Activated naive CD8-positive, alpha-beta T cell treated with anti-CD3 and anti-CD28 coated beads, Interleukin-2, amount 10 ng/mL, durations not matched to agents 7 days and 5 days (primary cell): Measurements from ENCODE around the gene PRR29. TPM values are rescaled to one million over a fixed set of nuclear protein-coding genes. Genes with fewer than 3 reads are reported as not detected.
A peak's percentile ranks its signal among the peaks of the same experiment; 100 is the strongest.

Experiments used
- ATAC-seq: fragments of 150-1000 bp; cut with Tn5 transposase; one replicate; pipeline ENCODE4 v1.10.0; 2021; ENCODE audit warnings: low read depth, moderate library complexity
- POLR2A ChIA-PET: fragments of 350-600 bp; sonication (Branson Sonifier 250); formaldehyde crosslinking; loops from one replicate; lab custom pipeline; 2021; ENCODE audit warnings: antibody characterized with exemption; lab: Charles Lee
- DNase-seq: peaks from one replicate; pipeline ENCODE4 v3.0.0; 2021
- H3K27ac Mint-ChIP-seq: one replicate; pipeline ENCODE4 v1.8.0; 2022; ENCODE audit warnings: mild to moderate bottlenecking, mixed read lengths
- H3K27me3 Mint-ChIP-seq: one replicate; pipeline ENCODE4 v1.8.0; 2022; ENCODE audit warnings: mild to moderate bottlenecking, moderate library complexity, mixed read lengths
- H3K36me3 Mint-ChIP-seq: one replicate; pipeline ENCODE4 v1.8.0; 2021; ENCODE audit warnings: mild to moderate bottlenecking, mixed read lengths
- H3K4me1 Mint-ChIP-seq: one replicate; pipeline ENCODE4 v1.8.0; 2021; ENCODE audit warnings: mixed read lengths
- H3K4me3 Mint-ChIP-seq: one replicate; pipeline ENCODE4 v1.8.0; 2022; ENCODE audit warnings: mild to moderate bottlenecking, moderate library complexity, mixed read lengths
- H3K9me3 Mint-ChIP-seq: one replicate; pipeline ENCODE4 v1.8.0; 2021; ENCODE audit warnings: mixed read lengths
- total RNA-seq, 2 experiments: library from RNA; stranded (reverse); gene quantifications; one replicate each; pipeline ENCODE4 v1.2.3, GENCODE V29; 2021

Gene PRR29
- 1 to 10 TPM in 1 of 2 experiments, under 1 TPM in 1; 1.00 to 1.4 TPM for total RNA-seq

- Mint-ChIP-seq H3K9me3 (no peaks in the 10 kb centered on the region), H3K4me3 (peak within 1 kb of the TSS; percentile 93), H3K27ac (peak within 1 kb of the TSS; percentile 82), H3K4me1 (peaks cover 16% of the 10 kb centered on the region), H3K27me3 (peaks cover 19% of the 10 kb centered on the region), H3K36me3 (no peaks in the 10 kb centered on the region)
- ATAC-seq (peak; percentile 74), DNase-seq (peak; percentile 87)
- POLR2A ChIA-PET, result interaction anchor here (0.9 to 2.6 kb wide), 4 partner anchors 19 to 148 kb away, joined by 3 to 15 read pairs (median 9); partner anchors contain the start of gene ICAM2
Observed at GRCh38 chr17:63998050-63998720, at the start of gene PRR29. TSS of gene PRR29 (plus strand) at chr17:63998351. CDS start at chr17:63998365, 14 bp downstream.

GRCh38 chr17:63948521-63948920, 49.6 kb upstream of the PRR29 start:
- H3K9me3 Mint-ChIP-seq, result no peaks in the 10 kb centered on the region
- DNase-seq (no peak), ATAC-seq (no peak)
- H3K27ac Mint-ChIP-seq, result no peak overlapping the region
- POLR2A ChIA-PET, result interaction anchor here (1.0 kb wide), 1 partner anchor 51 kb away, joined by 4 read pairs; no protein-coding TSS in a partner anchor
- H3K36me3 Mint-ChIP-seq, result no peaks in the 10 kb centered on the region
- H3K4me1 Mint-ChIP-seq, result peaks cover 7% of the 10 kb centered on the region
- H3K4me3 Mint-ChIP-seq, result no peak overlapping the region
- peaks cover 8% of the 10 kb centered on the region for H3K27me3 Mint-ChIP-seq

- no peaks in the 10 kb centered on the region for H3K36me3 Mint-ChIP-seq
Observed at GRCh38 chr17:63949576-63950250, 48.4 kb upstream of the PRR29 start.

GRCh38 chr17:63950940-63951907, 46.9 kb upstream of the PRR29 start:
- POLR2A ChIA-PET, result interaction anchor here (1.3 kb wide), 1 partner anchor 19 kb away, joined by 4 read pairs; the partner anchor contains the start of gene CD79B
- peaks cover 14% of the 10 kb centered on the region for H3K4me1 Mint-ChIP-seq
- ATAC-seq, result no peak

More at GRCh38 chr17:63949576-63950250, 48.4 kb upstream of the PRR29 start:
- H3K27ac Mint-ChIP-seq, result no peak overlapping the region
- ATAC-seq (no peak), DNase-seq (no peak)
- POLR2A ChIA-PET, result interaction anchor here (1.0 to 1.3 kb wide), 2 partner anchors 18 to 50 kb away, joined by 4 read pairs; partner anchors contain the start of gene CD79B
- H3K9me3 Mint-ChIP-seq, result no peaks in the 10 kb centered on the region
- peaks cover 16% of the 10 kb centered on the region for H3K4me1 Mint-ChIP-seq
- H3K27me3 Mint-ChIP-seq, result peaks cover 2% of the 10 kb centered on the region
- no peak overlapping the region for H3K4me3 Mint-ChIP-seq

DNA sequence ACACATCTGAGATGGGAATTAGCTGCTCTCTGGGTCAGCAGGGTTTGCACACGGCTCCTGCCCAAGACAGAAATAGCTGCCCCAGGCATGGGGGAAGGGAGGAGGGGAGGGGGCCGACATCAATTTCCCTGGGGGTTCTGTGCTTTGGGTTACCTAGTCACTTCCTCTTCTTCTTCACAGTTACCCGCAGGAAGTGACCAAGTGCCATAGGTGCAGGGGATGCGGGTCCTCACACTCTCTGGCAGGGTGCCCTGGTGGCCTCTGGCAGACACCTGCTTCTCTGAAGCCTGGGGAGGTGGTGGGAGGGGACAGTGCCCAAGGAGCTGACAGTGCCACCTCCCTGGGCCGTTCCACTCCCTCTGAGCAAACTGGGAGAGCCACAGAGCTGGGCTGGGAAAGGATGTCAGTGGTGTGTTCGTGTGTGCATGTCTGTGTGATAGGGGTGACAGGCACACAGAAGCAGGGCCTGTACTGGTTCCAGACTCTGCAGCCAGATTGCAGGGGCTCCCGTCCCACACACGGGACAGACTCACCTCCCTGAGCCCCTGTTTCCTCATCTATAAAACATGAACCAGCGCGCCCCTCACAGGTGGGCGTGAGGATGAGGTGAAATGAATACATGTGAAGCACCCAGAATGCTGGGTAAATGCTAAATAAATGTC, 43.6 kb upstream of the PRR29 start:
- Mint-ChIP-seq H3K27me3 (peaks cover 2% of the 10 kb centered on the region), H3K36me3 (no peaks in the 10 kb centered on the region), H3K4me3 (peak overlapping the region; percentile 18), H3K4me1 (peaks cover 9% of the 10 kb centered on the region), H3K27ac (peak overlapping the region; percentile 60), H3K9me3 (no peaks in the 10 kb centered on the region)
- ATAC-seq (peak; percentile 72), DNase-seq (no peak)
- POLR2A ChIA-PET, result no interaction called here

More at GRCh38 chr17:63950940-63951907, 46.9 kb upstream of the PRR29 start:
- H3K27me3 Mint-ChIP-seq, result peaks cover 2% of the 10 kb centered on the region
- H3K27ac Mint-ChIP-seq, result no peak overlapping the region
- DNase-seq, result peak; percentile 53
- H3K36me3 Mint-ChIP-seq, result no peaks in the 10 kb centered on the region
- no peaks in the 10 kb centered on the region for H3K9me3 Mint-ChIP-seq
- H3K4me3 Mint-ChIP-seq, result no peak overlapping the region

DNA sequence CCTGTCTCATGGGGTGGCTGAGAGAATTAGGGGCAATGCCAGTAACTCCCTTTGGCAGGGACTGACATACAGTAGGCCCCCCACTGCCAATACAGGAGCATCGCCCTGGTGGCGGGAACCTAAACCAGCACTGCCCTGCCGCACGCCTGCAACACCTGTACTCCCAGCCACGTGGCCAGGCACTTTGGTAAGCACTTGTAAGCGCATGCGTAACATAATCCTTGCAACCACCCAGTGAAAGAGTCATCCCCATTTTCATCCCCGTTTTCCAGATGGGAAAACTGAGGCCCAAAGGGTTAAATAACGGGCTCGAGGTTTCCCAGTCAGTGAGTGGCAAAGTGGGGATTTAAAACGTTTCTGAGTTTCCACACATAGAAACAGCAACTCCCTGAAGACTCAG, 42.9 kb upstream of the PRR29 start:
- Mint-ChIP-seq H3K27ac (no peak overlapping the region), H3K36me3 (no peaks in the 10 kb centered on the region), H3K9me3 (no peaks in the 10 kb centered on the region), H3K4me1 (peaks cover 9% of the 10 kb centered on the region), H3K27me3 (peaks cover 2% of the 10 kb centered on the region), H3K4me3 (no peak overlapping the region)
- DNase-seq, result no peak
- POLR2A ChIA-PET, result no interaction called here
- no peak for ATAC-seq

DNA sequence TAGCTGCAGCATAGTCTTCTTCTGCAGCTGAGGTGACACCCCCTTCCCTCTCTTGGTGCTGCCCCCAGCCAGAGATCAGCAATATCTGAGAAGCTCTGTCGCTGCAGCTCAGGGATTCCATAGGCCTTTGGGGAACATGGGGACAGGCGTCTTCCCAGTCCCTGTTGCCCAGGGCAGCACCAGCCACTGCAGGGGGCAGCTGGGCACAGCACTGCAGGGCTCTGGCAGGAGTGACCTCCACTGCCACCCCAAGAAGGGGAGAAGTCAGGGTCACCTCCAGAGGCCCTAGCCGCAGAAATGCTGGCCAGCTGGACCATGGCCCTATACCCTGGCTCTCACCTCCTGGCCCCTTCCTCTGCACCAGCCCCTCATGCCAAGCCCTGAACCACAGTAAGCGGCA, 42.4 kb upstream of the PRR29 start:
- H3K4me1 Mint-ChIP-seq, result peaks cover 9% of the 10 kb centered on the region
- H3K27me3 Mint-ChIP-seq, result peaks cover 2% of the 10 kb centered on the region
- no peak for DNase-seq
- H3K27ac Mint-ChIP-seq, result no peak overlapping the region
- H3K4me3 Mint-ChIP-seq, result no peak overlapping the region
- H3K9me3 Mint-ChIP-seq, result no peaks in the 10 kb centered on the region
- POLR2A ChIA-PET, result interaction anchor here (1.2 to 1.5 kb wide), 2 partner anchors 9 to 11 kb away, joined by 4 read pairs; no protein-coding TSS in a partner anchor
- no peak for ATAC-seq
- no peaks in the 10 kb centered on the region for H3K36me3 Mint-ChIP-seq

GRCh38 chr17:63956296-63956920, 41.7 kb upstream of the PRR29 start:
- H3K9me3 Mint-ChIP-seq, result no peaks in the 10 kb centered on the region
- no peak overlapping the region for H3K27ac Mint-ChIP-seq
- ATAC-seq (no peak), DNase-seq (no peak)
- peaks cover 2% of the 10 kb centered on the region for H3K27me3 Mint-ChIP-seq
- peaks cover 9% of the 10 kb centered on the region for H3K4me1 Mint-ChIP-seq
- POLR2A ChIA-PET, result interaction anchor here (1.2 to 1.5 kb wide), 2 partner anchors 10 kb away, joined by 4 read pairs; no protein-coding TSS in a partner anchor
- no peak overlapping the region for H3K4me3 Mint-ChIP-seq
- no peaks in the 10 kb centered on the region for H3K36me3 Mint-ChIP-seq

DNA sequence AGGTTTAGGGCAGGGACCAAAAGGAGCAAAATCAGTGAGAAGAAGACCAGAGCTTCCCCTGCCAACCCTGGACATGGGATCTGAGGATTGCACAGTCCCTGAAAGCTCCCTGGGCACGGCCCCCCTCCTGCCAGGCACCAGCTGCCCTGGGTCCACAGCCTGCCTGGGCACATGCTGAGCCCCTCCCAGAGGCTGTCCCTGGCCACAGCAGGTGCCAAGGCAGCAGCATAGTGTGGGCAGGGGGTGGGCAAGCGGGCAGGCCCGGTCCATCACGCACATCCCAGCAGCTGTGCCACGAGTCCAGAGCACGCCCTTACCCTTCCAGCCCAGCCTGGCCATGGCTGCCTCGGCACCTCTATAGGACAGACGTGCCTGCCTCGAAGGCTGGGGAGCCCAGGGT, 38.1 kb upstream of the PRR29 start:
- no peak for ATAC-seq
- DNase-seq, result no peak
- POLR2A ChIA-PET, result no interaction called here
- peaks cover 5% of the 10 kb centered on the region for H3K27me3 Mint-ChIP-seq
- H3K9me3 Mint-ChIP-seq, result no peaks in the 10 kb centered on the region
- H3K36me3 Mint-ChIP-seq, result no peaks in the 10 kb centered on the region
- H3K4me1 Mint-ChIP-seq, result peaks cover 2% of the 10 kb centered on the region
- no peak overlapping the region for H3K27ac Mint-ChIP-seq
- H3K4me3 Mint-ChIP-seq, result no peak overlapping the region

GRCh38 chr17:63960430-63960829, 37.7 kb upstream of the PRR29 start:
- H3K9me3 Mint-ChIP-seq, result no peaks in the 10 kb centered on the region
- no peak overlapping the region for H3K4me3 Mint-ChIP-seq
- peaks cover 2% of the 10 kb centered on the region for H3K27me3 Mint-ChIP-seq
- POLR2A ChIA-PET, result no interaction called here
- H3K36me3 Mint-ChIP-seq, result no peaks in the 10 kb centered on the region
- H3K27ac Mint-ChIP-seq, result no peak overlapping the region
- peaks cover 2% of the 10 kb centered on the region for H3K4me1 Mint-ChIP-seq
- DNase-seq (no peak), ATAC-seq (no peak)

DNA sequence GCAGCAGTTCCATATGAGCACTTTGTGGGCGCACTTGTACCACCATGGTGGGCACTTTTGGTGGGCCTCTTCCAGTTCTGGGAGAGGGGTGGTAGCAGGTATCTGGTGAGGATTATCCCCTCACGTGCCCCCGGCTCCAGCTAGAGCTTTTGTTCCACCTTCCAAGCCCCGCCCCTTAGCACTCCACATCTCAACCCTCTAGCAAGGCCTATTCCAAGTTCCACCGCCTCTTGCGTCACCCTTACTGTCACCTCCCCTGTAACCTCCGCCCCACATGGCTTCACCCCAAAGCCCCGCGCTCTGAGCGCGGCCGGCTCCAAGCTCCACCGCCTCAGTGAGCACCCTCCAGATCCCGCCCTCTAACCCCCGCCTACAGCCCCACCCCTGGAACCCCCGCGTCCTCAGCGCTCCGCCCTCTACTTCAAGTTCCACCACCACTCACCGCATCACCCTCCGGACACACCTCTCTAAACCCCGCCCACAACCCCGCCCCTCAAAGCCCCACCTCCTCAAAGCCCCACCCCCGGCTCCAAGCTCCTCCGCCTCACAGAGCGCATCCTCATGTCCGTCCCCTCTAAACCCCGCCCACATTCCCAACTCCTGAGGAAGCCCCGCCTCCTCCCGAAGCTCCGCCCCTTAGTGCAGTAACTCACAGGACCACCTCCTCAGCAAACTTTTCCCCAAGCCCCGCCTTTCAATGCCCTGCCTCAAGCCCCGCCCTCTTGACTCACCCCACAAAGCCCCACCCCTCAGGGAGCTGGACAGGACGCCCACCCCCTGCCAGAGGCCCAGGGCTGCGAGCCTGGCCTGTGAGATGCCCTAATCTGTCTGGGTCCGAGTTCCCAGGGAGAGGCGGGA, 36.6 kb upstream of the PRR29 start:
- Mint-ChIP-seq H3K4me3 (no peak overlapping the region), H3K27me3 (peaks cover 2% of the 10 kb centered on the region), H3K4me1 (peaks cover 2% of the 10 kb centered on the region), H3K36me3 (no peaks in the 10 kb centered on the region), H3K9me3 (no peaks in the 10 kb centered on the region), H3K27ac (no peak overlapping the region)
- DNase-seq (no peak), ATAC-seq (no peak)
- POLR2A ChIA-PET, result interaction anchor here (0.7 to 0.8 kb wide), 2 partner anchors 24 to 301 kb away, joined by 3 read pairs; partner anchors contain the start of gene TEX2
